NB4 (cell line): ENCODE data around the gene PAK5.

Source experiments
- DNase-seq: peaks from one replicate; pipeline ENCODE4 v3.0.0; 2010; ENCODE audit warnings: low read depth
- H3K4me3 ChIP-seq: one replicate; pipeline ENCODE4 v1.5.1; 2011; ENCODE audit warnings: mild to moderate bottlenecking, low read depth, low read length, moderate library complexity
- MYC ChIP-seq: IDR thresholded peaks from 2 replicates; pipeline ENCODE4 v1.6.1; 2011; ENCODE audit warnings: low read depth, low read length
- POLR2A ChIP-seq: IDR thresholded peaks from 2 replicates; pipeline ENCODE4 v1.6.1; 2011; ENCODE audit warnings: mild to moderate bottlenecking; ENCODE audit not compliant: insufficient read length; ENCODE audit errors: extremely low read depth
- TF ChIP-seq, protein P1 (sequence below): IDR thresholded peaks from one replicate; pipeline ENCODE4 v1.5.1; 2012; ENCODE audit warnings: low read depth, low read length
- TF ChIP-seq, protein P2 (sequence below): IDR thresholded peaks from 2 replicates; pipeline ENCODE4 v1.6.1; 2011; ENCODE audit warnings: low read depth, low read length

Gene PAK5

DNA sequence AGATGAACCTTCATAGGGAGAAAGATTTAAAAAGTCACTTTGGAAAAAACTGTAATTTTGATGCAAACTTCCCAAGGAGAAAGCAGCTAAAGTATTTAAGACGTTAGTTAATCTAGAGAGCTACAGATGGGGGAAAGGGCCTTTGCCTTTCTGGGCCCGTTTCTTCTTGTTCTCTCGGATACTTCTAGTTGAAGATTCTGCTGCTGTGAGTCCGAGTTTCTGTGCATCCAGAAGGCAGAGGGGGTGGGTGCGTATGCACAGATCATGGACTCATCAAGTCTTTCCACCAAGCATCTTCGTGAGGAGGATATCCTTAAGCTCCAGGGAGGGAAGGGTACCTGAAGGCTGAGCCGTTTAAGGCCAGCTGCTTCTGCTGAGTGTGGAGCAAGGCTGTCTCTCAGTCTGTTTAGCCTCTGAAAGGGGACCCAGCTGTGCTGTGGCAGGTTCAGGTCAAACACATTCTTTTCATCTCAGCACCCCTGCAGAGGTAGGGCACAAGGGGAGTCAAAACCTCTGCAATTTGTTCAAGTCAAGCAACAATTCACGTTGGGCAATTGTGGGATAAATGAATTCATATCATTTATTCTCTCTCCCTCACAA is 320.2 kb downstream of the PAK5 start:
- no peak overlapping the region for H3K4me3 ChIP-seq
- no peak for DNase-seq
- TF ChIP-seq MYC (no peak), POLR2A (no peak)
- TF ChIP-seq, protein P1, sequence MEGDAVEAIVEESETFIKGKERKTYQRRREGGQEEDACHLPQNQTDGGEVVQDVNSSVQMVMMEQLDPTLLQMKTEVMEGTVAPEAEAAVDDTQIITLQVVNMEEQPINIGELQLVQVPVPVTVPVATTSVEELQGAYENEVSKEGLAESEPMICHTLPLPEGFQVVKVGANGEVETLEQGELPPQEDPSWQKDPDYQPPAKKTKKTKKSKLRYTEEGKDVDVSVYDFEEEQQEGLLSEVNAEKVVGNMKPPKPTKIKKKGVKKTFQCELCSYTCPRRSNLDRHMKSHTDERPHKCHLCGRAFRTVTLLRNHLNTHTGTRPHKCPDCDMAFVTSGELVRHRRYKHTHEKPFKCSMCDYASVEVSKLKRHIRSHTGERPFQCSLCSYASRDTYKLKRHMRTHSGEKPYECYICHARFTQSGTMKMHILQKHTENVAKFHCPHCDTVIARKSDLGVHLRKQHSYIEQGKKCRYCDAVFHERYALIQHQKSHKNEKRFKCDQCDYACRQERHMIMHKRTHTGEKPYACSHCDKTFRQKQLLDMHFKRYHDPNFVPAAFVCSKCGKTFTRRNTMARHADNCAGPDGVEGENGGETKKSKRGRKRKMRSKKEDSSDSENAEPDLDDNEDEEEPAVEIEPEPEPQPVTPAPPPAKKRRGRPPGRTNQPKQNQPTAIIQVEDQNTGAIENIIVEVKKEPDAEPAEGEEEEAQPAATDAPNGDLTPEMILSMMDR = no peak
- TF ChIP-seq, protein P2, sequence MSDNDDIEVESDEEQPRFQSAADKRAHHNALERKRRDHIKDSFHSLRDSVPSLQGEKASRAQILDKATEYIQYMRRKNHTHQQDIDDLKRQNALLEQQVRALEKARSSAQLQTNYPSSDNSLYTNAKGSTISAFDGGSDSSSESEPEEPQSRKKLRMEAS = no peak

DNA sequence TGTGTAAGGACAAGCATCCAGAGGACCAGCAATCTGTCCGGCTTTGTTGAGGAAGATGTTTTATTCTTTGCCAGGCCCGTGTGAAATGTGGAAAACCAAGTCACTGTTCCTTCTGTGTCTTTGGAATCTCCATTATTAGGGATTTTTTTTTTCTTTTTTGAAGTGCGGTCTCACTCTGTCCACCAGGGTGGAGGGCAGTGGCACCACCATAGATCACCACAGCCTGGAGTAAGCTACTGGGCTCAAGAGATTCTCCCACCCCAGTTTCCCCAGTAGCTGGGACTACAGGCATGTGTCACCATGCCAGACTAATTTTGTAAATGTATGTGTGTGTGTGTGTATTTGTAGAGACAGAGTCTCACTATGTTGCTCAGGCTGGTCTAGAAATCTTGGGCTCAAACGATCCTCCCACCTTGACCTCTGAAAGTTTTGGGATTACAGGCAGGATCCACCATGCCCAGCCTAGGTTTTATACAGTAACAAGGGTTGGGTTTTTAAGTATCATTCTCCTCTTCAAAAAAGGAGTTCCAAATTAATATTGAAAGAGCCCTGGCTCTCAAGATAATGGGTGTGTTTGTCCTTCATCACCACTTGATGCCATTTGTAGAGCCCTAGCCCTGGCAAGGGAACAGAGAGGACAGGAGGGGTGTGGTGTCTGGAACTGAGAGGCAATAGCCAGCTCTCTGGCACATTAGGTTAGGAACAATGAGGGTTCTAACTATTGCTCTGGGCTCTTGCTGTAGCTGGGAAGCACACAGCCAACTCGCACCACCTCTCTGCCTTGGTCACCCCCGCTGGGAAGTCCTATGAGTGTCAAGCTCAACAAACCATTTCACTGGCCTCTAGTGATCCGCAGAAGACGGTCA is 321.3 kb downstream of the PAK5 start:
- DNase-seq = no peak
- TF ChIP-seq MYC = no peak
- TF ChIP-seq, protein P1 = no peak
- TF ChIP-seq POLR2A = no peak
- TF ChIP-seq, protein P2 = no peak
- no peak overlapping the region for H3K4me3 ChIP-seq

DNA sequence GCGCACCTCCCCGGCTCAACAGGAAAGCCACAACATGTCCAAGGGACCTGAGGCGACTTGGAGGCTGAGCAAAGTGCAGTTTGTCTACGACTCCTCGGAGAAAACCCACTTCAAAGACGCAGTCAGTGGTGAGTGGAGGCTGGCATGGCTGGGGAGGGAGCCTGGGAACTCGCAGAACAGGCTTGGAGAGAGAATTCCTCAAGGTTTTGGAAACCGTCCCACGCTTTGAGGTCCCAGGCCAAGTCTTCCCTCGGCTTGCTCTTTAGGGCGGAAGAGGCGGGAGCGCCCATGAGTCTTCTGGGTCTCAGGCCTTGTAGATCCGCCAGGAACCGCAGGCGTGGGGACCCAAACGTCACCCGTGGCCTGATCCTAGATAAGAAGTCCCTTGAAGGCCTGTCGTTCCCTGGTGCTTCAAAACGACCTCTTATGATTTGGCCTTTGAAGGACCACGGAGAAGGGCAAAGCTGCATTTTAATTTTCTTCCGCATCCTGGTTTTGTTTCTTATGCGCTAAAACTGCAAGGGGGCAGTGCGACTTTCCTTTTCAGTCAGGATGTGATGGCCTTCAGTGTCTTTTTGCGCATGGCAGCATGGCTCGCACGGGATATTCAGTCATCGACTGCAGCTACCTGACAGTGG is 322.5 kb downstream of the PAK5 start:
- TF ChIP-seq POLR2A (no peak), MYC (no peak)
- TF ChIP-seq, protein P2 = no peak
- TF ChIP-seq, protein P1 = no peak
- H3K4me3 ChIP-seq = no peak overlapping the region
- no peak for DNase-seq

DNA sequence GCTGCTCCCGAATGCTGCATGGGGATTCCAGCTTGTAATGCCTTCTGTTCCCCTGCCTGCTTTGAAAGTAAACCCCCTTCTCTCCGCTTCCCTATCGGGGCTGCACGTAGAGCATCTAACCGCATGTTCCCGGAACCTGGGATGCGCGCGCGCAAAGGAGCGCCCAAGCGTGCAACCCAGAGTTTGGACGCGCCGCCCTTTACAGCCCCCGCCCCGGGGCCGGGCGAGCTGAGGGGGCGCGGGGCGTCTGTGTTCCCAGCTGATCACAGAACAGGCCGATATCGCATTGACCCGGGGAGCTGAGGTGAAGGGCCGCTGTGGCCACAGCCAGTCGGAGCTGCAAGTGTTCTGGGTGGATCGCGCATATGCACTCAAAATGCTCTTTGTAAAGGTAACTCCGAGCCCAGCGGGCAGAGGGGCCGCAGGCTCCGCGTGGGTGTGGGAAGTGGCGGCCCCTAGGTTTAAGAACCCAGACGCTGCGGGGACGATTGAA is 323.1 kb downstream of the PAK5 start:
- TF ChIP-seq, protein P2 = no peak
- no peak overlapping the region for H3K4me3 ChIP-seq
- no peak for DNase-seq

DNA sequence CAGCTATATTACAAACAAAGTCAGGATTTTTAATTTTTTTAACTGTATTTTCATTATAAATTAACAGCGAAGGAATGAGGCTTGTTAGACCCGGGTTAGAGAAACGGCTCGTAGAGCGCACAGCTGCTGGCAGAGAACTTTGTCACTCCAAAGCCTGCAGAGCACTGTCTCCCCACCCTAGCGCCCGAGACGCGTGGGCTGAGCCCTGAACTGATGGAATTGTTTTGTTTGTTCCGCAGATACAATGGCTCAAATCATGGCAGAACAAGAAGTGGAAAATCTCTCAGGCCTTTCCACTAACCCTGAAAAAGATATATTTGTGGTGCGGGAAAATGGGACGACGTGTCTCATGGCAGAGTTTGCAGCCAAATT is 323.7 kb downstream of the PAK5 start:
- no peak for DNase-seq
- H3K4me3 ChIP-seq = no peak overlapping the region
- TF ChIP-seq, protein P2 = no peak
- TF ChIP-seq MYC (no peak), POLR2A (no peak)
- TF ChIP-seq, protein P1 = no peak

DNA sequence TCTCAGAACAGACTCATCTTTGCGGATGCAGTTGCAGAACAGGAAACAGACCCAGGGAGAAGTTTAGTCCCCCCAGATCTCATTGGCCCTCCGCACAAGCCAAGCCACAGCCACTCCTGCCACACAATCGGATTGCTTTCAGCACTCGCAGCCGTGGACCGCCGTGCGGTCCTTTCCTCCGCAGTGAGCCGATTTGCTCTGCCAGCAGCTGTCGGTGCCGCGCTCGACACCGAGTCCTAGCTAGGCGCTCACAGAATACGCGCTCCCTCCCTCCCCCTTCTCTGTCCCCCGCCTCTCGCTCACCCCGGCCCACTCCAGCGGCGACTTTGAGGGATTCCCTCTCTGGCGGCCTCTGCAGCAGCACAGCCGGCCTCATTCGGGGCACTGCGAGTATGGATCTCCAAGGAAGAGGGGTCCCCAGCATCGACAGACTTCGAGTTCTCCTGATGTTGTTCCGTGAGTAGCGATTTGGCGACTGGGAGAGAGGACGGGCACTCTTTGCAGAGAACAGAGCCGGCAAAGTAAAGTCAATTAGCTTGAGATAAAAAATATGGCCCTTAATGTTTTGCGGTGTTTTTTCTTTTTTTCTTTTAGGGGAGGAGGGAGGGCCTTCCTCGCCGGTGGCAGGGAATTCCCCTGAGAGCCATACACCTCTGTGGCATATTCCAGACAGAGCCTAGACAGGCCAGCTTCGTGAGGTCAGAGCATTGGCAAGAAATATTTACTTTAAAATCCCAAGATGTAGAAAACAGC is 324.2 kb downstream of the PAK5 start, which contains the start of gene LAMP5:
Gene LAMP5 (plus strand): TSS at position 130 of the 753 bp plus-strand sequence. CDS start 263 bp downstream, at position 393.
- peak; percentile 43 for DNase-seq
- no peak within 1 kb of the TSS for H3K4me3 ChIP-seq
- TF ChIP-seq, protein P2 = no peak
- no peak for TF ChIP-seq POLR2A
- TF ChIP-seq, protein P1 = no peak
- no peak for TF ChIP-seq MYC
